Middle frontal gyrus (tissue), 1 donor: ENCODE results near the gene UCK2.

Source experiments
- DNase-seq: peaks from one replicate; pipeline ENCODE4 v3.0.0-alpha.2; 2015; ENCODE audit warnings: low spot score; ENCODE audit errors: extremely low spot score

UCK2 gene

GRCh38 chr1:165834229-165834628, 6.8 kb downstream of the UCK2 start:
- no peak for DNase-seq

GRCh38 chr1:165834881-165835280, 7.5 kb downstream of the UCK2 start:
- no peak for DNase-seq

- DNase-seq, result no peak
Measured at GRCh38 chr1:165836664-165837482, 9.5 kb downstream of the UCK2 start.

GRCh38 chr1:165837838-165838364, 10.5 kb downstream of the UCK2 start:
- no peak for DNase-seq

- no peak for DNase-seq
Measured at GRCh38 chr1:165840423-165840822, 13.0 kb downstream of the UCK2 start.

GRCh38 chr1:165841582-165842017, 14.2 kb downstream of the UCK2 start:
- DNase-seq, result no peak

- DNase-seq, result no peak
Measured at GRCh38 chr1:165842023-165842670, 14.7 kb downstream of the UCK2 start.

GRCh38 chr1:165842671-165843129, 15.3 kb downstream of the UCK2 start:
- DNase-seq, result no peak

- no peak for DNase-seq
Measured at GRCh38 chr1:165843304-165843703, 15.9 kb downstream of the UCK2 start.

- no peak for DNase-seq
Measured at GRCh38 chr1:165844114-165844798, 16.8 kb downstream of the UCK2 start.

GRCh38 chr1:165844933-165845332, 17.5 kb downstream of the UCK2 start:
- no peak for DNase-seq

- DNase-seq, result no peak
Measured at GRCh38 chr1:165845569-165845968, 18.2 kb downstream of the UCK2 start.

GRCh38 chr1:165845992-165846748, 18.8 kb downstream of the UCK2 start:
- no peak for DNase-seq

- no peak for DNase-seq
Measured at GRCh38 chr1:165847486-165847885, 20.1 kb downstream of the UCK2 start.

GRCh38 chr1:165849353-165850133, 22.1 kb downstream of the UCK2 start:
- DNase-seq, result no peak

- no peak for DNase-seq
Measured at GRCh38 chr1:165851034-165851658, 23.7 kb downstream of the UCK2 start.

GRCh38 chr1:165852871-165853270, 25.5 kb downstream of the UCK2 start:
- DNase-seq, result no peak

- no peak for DNase-seq
Measured at GRCh38 chr1:165853528-165854075, 26.2 kb downstream of the UCK2 start.

GRCh38 chr1:165854101-165854845, 26.9 kb downstream of the UCK2 start:
- DNase-seq, result no peak
